Stimulated activated CD8-positive, alpha-beta memory T cell treated with anti-CD3 and anti-CD28 coated beads, Interleukin-12 subunit alpha, Interleukin-12 subunit beta, amount 100 ng/mL, for 1 hour (primary cell): ENCODE measurements around the gene ST3GAL6.

ENCODE experiments used
- DNase-seq: peaks from one replicate; pipeline ENCODE4 v3.0.0-alpha.2; 2020; ENCODE audit warnings: low read depth

Gene ST3GAL6

GRCh38 chr3:98740324-98740723 is 22.8 kb upstream of the ST3GAL6 start:
- DNase-seq, result no peak

GRCh38 chr3:98741121-98741716 is 21.9 kb upstream of the ST3GAL6 start:
- DNase-seq, result no peak

GRCh38 chr3:98743071-98743470 is 20.1 kb upstream of the ST3GAL6 start:
- no peak for DNase-seq

GRCh38 chr3:98744283-98744682 is 18.9 kb upstream of the ST3GAL6 start:
- DNase-seq, result no peak

- DNase-seq, result no peak
These were observed 17.4 kb upstream of the ST3GAL6 start for GRCh38 chr3:98745718-98746117.

GRCh38 chr3:98746122-98746521 is 17.0 kb upstream of the ST3GAL6 start:
- no peak for DNase-seq

- no peak for DNase-seq
These were observed 16.3 kb upstream of the ST3GAL6 start for GRCh38 chr3:98746882-98747281.

- no peak for DNase-seq
These were observed 12.7 kb upstream of the ST3GAL6 start for GRCh38 chr3:98750276-98750919.

- DNase-seq, result no peak
These were observed 8.7 kb upstream of the ST3GAL6 start for GRCh38 chr3:98754483-98754882.

- DNase-seq, result no peak
These were observed 7.5 kb upstream of the ST3GAL6 start for GRCh38 chr3:98755601-98756000.

GRCh38 chr3:98759629-98760028 is 3.5 kb upstream of the ST3GAL6 start:
- DNase-seq, result no peak

- no peak for DNase-seq
These were observed 1.4 kb upstream of the ST3GAL6 start for GRCh38 chr3:98761643-98762229.

GRCh38 chr3:98763819-98764418 is 779 bp downstream of the ST3GAL6 start:
- DNase-seq, result no peak

- no peak for DNase-seq
These were observed 1.3 kb downstream of the ST3GAL6 start for GRCh38 chr3:98764472-98764884.

GRCh38 chr3:98765721-98766120 is 2.6 kb downstream of the ST3GAL6 start:
- DNase-seq, result no peak

GRCh38 chr3:98766924-98767323 is 3.8 kb downstream of the ST3GAL6 start:
- no peak for DNase-seq

GRCh38 chr3:98768961-98769360 is 5.8 kb downstream of the ST3GAL6 start:
- DNase-seq, result no peak

GRCh38 chr3:98769448-98769847 is 6.3 kb downstream of the ST3GAL6 start:
- no peak for DNase-seq

- DNase-seq, result no peak
These were observed 7.3 kb downstream of the ST3GAL6 start for GRCh38 chr3:98770261-98771039.

- no peak for DNase-seq
These were observed 8.9 kb downstream of the ST3GAL6 start for GRCh38 chr3:98772022-98772421.

GRCh38 chr3:98775459-98776139 is 12.5 kb downstream of the ST3GAL6 start:
- DNase-seq, result no peak

GRCh38 chr3:98776140-98776493 is 13.0 kb downstream of the ST3GAL6 start:
- DNase-seq, result no peak
